Esophagus muscularis mucosa (tissue), 4 donors: Measurements from ENCODE around the gene ZNF850.

ENCODE experiments used
- EP300 ChIP-seq: sonication (generic); formaldehyde crosslinking; IDR thresholded peaks from one replicate; pipeline ENCODE4 v1.6.1; 2017; ENCODE audit warnings: antibody characterized with exemption
- POLR2A ChIP-seq: fragments of 450-650 bp; IDR thresholded peaks from one replicate; pipeline ENCODE4 v1.6.1; 2017; ENCODE audit warnings: antibody characterized with exemption, moderate library complexity, mild to moderate bottlenecking, low read depth
- POLR2AphosphoS5 ChIP-seq, 2 donors: sonication (generic); formaldehyde crosslinking; IDR thresholded peaks; one replicate each; pipeline ENCODE4 v1.6.1; 2017; ENCODE audit warnings: antibody characterized with exemption in 2 of 2
- TF ChIP-seq, protein P1 (sequence below), 3 experiments: fragments of 200-600 bp in 2 of 3; fragments of 450-650 bp in 1 of 3; sonication (generic) in 2 of 3; IDR thresholded peaks; one replicate each; pipeline ENCODE4 v1.5.1; 2017 to 2019; ENCODE audit warnings: antibody characterized with exemption in 3 of 3, mild to moderate bottlenecking in 2 of 3, moderate library complexity in 1 of 3

DNA sequence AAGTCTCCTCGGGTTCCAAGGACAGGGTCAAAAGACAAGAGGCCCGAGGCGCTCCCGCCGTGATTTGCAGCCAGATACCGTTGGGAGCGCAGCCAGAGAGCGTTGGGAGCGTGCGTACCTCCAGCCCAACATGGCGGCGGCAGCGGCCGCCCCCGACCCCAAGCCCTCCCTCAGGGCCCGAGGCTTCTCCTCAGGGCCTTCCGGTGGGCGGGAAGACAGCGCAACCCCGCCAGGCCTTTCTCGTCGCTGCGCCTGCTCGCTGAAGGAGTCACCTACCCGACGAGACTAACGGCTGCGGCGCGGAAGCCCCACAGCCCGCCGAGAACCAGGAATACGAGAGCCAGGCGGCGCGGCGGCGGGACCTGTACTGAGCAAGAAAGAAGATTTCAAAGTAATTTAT lies 3.2 kb upstream of the ZNF850 start:
- TF ChIP-seq, protein P1, sequence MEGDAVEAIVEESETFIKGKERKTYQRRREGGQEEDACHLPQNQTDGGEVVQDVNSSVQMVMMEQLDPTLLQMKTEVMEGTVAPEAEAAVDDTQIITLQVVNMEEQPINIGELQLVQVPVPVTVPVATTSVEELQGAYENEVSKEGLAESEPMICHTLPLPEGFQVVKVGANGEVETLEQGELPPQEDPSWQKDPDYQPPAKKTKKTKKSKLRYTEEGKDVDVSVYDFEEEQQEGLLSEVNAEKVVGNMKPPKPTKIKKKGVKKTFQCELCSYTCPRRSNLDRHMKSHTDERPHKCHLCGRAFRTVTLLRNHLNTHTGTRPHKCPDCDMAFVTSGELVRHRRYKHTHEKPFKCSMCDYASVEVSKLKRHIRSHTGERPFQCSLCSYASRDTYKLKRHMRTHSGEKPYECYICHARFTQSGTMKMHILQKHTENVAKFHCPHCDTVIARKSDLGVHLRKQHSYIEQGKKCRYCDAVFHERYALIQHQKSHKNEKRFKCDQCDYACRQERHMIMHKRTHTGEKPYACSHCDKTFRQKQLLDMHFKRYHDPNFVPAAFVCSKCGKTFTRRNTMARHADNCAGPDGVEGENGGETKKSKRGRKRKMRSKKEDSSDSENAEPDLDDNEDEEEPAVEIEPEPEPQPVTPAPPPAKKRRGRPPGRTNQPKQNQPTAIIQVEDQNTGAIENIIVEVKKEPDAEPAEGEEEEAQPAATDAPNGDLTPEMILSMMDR (IDR thresholded peaks at IDR 0.05) = no peak
- TF ChIP-seq EP300 (no peak), POLR2A (no peak), POLR2AphosphoS5 (IDR thresholded peaks at IDR 0.05) (no peak)
